NCI-H748 treated with DMSO at 0.1 percent for 48 hours (cell line): Measurements from ENCODE around the gene PKD1L1.
"Not testable (repeated sequence)": the region's sequence is repeated elsewhere in the genome, so short reads cannot be mapped to it uniquely, and the experiment has no call there.

ENCODE experiments used
- DNase-seq: peaks from one replicate; lab custom pipeline; 2025; lab: John Stamatoyannopoulos, UW

The PKD1L1 gene

DNA sequence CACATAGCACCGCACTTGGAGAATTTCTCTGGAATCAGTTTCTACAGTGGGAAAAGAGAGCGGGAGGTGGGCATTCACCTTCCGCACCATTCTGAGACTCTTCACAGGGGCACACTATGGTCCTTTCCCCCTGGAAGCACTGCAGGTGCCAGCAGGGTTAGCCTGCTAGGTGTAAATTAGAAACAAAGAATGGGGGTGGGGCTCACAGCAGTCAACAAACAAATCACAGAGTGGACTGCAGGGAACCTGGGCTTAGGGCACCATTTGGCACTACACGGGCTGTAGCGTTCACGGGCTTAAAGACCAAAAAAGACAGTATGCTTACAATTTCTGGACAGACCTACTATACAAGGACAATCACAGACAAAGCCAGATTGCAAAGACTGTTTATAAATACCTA is 8.0 kb upstream of the PKD1L1 start:
- DNase-seq = no peak

- no peak for DNase-seq
These were observed 6.1 kb upstream of the PKD1L1 start for GRCh38 chr7:47954231-47954911.

DNA sequence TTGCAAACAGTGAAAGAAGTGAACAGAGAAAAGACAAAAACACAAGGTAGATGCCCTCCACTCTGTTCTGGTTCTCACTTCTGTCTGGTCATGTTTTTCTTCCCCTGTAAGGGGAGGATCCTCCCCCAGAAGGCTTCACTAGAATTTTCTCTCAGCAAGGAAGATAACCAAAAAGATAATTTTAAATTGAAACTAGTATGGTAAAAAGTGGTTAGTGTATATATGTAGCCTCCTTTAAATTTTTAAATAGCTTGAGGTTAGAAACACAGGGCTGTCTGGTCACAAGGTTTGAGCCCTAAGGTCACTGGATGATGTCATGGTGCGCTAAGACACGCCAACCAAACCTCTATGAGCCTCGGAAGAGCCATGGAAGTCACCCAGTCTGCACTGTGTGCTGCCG is 5.6 kb upstream of the PKD1L1 start:
- DNase-seq = no peak

DNA sequence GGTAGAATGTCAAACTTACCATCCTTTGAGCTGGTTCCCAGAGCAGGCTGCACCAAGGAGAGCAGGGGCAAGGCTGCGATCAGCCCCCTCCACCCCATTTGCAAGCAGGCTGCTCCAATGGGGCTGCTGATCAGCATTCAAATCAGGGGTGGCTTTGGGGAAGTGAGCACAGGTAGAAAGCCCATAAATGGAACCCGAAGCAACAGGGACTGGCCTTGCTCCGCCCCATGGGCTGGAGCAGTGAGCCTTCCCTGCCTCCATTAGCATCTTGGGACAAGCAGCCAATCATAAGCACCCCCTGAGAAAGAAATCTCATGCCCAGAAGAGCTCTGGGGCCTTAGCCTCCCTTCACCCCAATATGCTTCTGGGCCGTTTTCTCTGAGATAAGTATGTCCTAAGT is 4.0 kb upstream of the PKD1L1 start:
- DNase-seq = no peak

DNA sequence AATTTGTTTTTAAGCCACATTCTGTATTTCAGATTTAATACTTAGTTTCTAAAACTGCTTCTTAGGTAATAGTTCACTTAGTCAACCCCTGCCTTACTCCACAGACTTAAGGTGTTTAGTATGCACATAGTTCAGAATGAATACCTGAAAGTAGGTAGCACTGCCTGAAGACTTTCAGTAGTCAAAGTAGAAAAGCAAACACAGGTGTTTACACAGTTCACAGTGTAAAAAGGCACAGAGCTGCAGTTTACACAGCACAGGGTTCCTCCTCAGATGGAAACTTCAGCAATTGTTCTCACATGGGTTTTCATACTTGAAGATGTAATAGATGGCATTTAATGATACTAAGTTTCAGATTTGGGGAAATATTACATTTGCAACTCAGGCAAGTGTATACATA is 3.1 kb upstream of the PKD1L1 start:
- no peak for DNase-seq

DNA sequence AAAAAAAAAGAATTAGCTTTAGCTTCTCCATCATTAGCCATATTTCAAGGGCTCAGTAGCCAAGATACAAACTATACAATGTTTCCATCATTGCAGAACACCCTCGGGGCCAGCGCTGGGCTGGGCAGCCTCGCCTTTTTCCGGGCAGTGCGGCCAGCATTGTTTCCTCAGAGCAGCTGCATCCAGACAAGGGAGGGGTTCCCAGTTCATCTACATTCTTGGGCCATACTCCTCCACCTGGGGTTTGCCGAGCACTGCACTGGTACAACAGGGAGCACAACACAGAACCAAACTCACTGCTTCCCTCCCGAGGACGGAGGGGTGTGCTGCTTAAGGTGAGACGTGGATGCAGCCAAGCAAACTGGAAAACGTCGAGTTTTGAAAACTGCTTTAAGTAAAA is 2.4 kb upstream of the PKD1L1 start:
- no peak for DNase-seq

DNA sequence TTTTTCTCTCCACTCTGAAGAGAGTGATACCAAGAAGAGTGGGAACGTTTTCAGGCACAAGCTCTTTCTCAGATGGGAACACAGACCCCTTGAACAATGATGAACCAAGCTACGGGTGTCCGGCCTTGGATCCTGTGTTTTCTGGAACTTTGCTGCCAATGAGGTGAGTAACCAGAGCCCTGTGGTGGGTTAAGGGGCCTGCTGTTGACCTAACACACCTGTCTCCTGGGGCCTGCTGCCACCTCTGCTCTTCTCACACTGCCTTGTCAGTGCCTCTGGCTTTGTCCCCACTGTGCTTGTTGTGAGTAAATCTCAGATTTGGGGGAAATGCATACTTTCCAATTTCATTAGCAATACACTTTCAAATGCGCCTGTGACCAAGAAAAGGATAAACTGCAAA is 1.4 kb upstream of the PKD1L1 start:
- no peak for DNase-seq

GRCh38 chr7:47947355-47947749 is 914 bp downstream of the PKD1L1 start:
- DNase-seq = no peak

- DNase-seq = no peak
These were observed 1.5 kb downstream of the PKD1L1 start for GRCh38 chr7:47946581-47947354.

DNA sequence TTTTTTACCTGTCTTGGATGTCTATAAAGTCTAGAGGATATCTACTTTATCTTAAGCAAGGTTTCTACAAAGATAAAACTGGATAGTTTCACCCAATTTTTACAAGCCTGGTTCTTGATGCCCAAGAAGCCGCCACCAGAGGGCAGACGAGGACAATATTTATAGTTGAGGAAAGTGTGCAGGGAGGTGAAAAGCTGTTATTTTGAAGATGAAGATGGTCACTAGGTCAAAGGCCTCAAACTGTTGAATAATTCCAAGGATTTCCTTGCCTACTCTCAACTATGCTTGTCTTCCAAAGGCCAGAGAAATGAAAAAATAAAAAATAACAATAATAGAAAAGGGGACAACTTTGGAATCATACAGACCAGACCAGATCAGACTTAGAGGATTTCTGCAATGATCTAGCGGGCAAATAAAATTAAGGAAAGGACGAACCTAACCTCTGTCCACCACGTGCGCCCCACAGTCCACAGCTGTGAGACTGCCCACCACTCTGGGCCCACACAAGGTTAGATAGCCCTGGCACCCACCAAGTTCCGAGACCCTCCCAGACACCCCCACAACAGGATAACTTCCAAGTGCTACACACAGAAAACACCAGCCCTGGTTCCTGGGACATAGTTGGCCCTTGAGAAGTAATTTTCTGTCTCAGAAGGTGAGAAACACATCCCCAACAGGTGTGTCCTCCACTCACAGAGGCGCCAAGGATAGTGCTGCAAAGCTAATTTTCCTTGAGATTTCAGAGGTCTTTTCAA is 2.8 kb downstream of the PKD1L1 start:
- DNase-seq = peak; percentile 30

- DNase-seq = no peak
These were observed 3.6 kb downstream of the PKD1L1 start for GRCh38 chr7:47944536-47945260.

- DNase-seq = no peak
These were observed 4.4 kb downstream of the PKD1L1 start for GRCh38 chr7:47943676-47944474.

GRCh38 chr7:47942651-47943050 is 5.6 kb downstream of the PKD1L1 start:
- DNase-seq = not testable (repeated sequence)

- DNase-seq = no peak
These were observed 6.1 kb downstream of the PKD1L1 start for GRCh38 chr7:47942132-47942531.

DNA sequence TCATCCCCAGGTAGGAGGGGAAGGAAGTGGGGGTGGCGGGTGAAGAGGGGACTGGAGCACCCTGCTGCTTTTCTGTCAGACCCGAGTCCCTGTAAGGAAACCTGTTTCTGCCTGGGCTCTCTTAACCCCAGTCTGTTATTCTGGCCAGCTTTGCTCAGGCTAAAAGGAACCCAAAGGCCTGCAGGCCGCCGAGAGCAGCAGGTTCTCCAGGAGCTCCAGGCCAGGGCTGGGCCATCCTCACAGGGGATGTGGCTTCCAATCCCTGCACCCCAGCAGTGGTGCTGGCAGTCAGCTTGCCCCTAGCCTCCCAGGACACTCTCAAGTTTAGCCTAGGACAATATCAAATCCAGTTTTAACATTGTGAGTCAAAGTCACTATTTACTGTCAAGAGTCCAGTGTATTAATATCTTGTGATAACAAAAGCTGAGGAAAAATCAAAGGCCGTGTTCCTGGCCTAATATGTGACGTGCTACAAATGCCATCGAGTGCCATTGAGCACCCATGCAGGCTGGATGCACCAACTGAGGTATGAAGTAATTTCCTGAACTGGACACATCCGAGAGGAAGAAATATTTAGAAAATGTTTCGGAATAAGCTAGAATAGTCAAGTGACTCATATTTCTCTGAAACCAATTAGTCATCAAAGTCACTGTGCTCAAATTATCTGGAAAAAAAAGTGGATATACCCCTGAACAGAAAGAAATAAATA is 7.0 kb downstream of the PKD1L1 start:
- no peak for DNase-seq

DNA sequence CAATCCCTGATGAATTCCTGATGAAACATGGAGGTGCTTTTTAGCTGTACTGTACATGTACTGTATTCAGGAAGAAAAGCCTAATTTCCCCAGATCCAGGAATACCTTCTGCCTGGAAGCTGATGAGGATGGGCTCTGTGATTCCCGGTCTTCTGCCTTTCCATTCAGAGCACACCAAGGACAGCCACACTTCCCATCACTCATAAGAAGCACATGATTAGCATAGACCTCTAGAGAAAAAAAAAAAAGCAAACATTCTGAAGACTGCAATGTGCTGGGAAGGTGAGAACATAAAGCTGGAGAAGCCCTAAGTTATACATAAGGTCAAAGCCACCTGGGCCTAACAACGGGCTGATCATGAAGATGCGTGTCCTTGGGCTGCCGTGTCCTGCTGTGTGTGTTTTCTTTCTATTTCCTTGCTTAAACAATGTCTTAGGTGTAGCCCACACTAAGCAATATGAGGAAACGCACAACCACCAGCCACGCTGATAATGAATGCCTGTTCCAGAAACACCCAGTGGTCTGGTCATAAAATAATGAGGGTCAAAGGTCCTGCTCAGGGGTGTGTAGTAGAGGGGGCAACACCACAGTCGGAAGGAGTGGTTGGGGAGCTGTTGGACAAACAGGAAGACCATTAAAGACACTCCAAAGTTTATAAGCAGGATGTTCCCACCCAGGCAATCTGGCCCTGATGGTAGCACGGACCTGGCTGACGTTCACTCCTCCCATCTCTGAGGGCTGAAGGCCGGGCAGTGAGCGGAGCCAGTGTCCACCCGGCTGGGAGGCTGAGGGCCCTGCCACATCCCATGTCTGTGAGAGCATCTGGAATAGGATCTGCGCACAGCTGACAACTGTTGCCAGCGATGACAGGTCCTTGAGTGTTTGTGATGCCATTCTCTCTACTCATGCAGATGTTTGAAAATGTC is 7.9 kb downstream of the PKD1L1 start:
- no peak for DNase-seq

DNA sequence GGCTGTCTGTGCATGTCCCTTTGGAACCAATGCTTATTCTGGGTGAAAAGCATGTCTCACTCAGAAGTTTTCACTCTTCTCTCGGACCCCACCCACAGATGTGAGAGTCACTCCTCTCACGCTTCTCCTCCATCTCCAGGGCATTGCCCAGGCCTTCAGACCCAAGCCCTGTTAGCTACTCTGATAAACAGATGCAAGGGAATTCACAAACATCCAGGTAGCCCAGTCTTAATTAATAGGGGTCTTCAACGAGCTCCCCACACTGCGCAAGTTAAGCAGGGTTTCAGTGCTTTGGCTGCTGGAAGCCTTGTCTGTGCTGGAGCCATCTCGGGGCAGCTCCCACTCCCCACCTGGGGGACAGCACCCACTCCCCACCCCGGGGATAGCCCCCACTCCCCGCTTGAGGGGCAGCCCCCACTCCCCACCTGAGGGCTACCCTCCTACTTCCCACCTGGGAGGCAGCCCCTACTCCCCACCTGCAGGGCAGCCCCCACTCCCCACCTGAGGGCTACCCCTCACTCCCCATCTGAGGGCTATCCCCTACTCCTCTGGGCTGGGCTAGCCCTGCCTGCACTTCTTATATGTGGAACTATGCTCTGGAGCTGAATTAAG is 8.7 kb downstream of the PKD1L1 start:
- no peak for DNase-seq

GRCh38 chr7:47938574-47939165 is 9.6 kb downstream of the PKD1L1 start:
- no peak for DNase-seq
